A549 treated with AZD2906 at 1 μM for 4 hours (cell line): Measurements from ENCODE around the gene SMO. TPM values are rescaled to one million over a fixed set of nuclear protein-coding genes. Genes with fewer than 3 reads are reported as not detected.

Source experiments
- total RNA-seq: library from RNA; stranded (reverse); fragments of 200-300 nt; extraction: Qiagen RNA extraction; gene quantifications from 5 replicates; pipeline ENCODE4 v1.2.3, GENCODE V29; 2022

The SMO gene
- total RNA-seq, result 11.8 to 15.3 TPM (median 13.6 TPM) in 5 replicates

GRCh38 chr7:129188372-129188891 is at the start of gene SMO:
TSS of gene SMO (plus strand) at chr7:129188633. CDS start at chr7:129189152, 519 bp downstream.

GRCh38 chr7:129144095-129144833 is 44.2 kb upstream of the SMO start, which contains the start of gene TSPAN33:
TSS of gene TSPAN33 (plus strand) at chr7:129144707. CDS start at chr7:129144981, 274 bp downstream.

GRCh38 chr7:129224251-129225205 is 36.1 kb downstream of the SMO start, which contains the start of gene AHCYL2:
TSS of gene AHCYL2 (plus strand) at chr7:129225030.

Other genes with a start within 250 kb of the SMO start
- gene TNPO3, start 133.5 kb upstream of the SMO start, total RNA-seq, result 38.0 to 44.9 TPM (median 39.0 TPM) in 5 replicates
- gene TSPAN33, start 43.9 kb upstream of the SMO start, total RNA-seq, result 4.5 to 6.2 TPM (median 5.9 TPM) in 5 replicates
- gene AHCYL2, start 36.4 kb downstream of the SMO start, total RNA-seq, result 4.8 to 5.7 TPM (median 5.4 TPM) in 5 replicates
- gene STRIP2, start 245.8 kb downstream of the SMO start, total RNA-seq, result 4.5 to 6.9 TPM (median 6.0 TPM) in 5 replicates